Mucosa of descending colon (tissue), 3 donors: Measurements from ENCODE around the gene TMEM119. TPM values are rescaled to one million over a fixed set of nuclear protein-coding genes. Genes with fewer than 3 reads are reported as not detected.
"Not testable (repeated sequence)": the region's sequence is repeated elsewhere in the genome, so short reads cannot be mapped to it uniquely, and the experiment has no call there.

ENCODE experiments used
- ATAC-seq: fragments of 200-7000 bp; cut with Tn5 transposase; one replicate; pipeline ENCODE4 v1.9.1; 2020; ENCODE audit warnings: mild to moderate bottlenecking, moderate library complexity
- DNase-seq, 3 donors: peaks; one replicate each; pipeline ENCODE4 v3.0.0-alpha.2; 2020
- H3K36me3 ChIP-seq: fragments of 200-600 bp; one replicate; pipeline ENCODE4 v1.8.0; 2021; ENCODE audit warnings: low read depth, mild to moderate bottlenecking
- H3K4me1 ChIP-seq: fragments of 200-600 bp; one replicate; pipeline ENCODE4 v1.8.0; 2021; ENCODE audit warnings: low read depth, mild to moderate bottlenecking
- H3K4me3 ChIP-seq: fragments of 200-600 bp; one replicate; pipeline ENCODE4 v1.8.0; 2021; ENCODE audit warnings: mild to moderate bottlenecking
- H3K9me3 ChIP-seq: fragments of 200-600 bp; one replicate; pipeline ENCODE4 v1.8.0; 2021; ENCODE audit warnings: mild to moderate bottlenecking
- intact Hi-C, 2 donors: fragments of 100-400 bp; cut with DNase I in 1 of 2; cut with micrococcal nuclease in 1 of 2; formaldehyde crosslinking; loops; one replicate each; pipeline versions ENCODE4 v1.11.0 to v1.11.1; 2022; cut with DNase I, micrococcal nuclease
- total RNA-seq, 3 donors: library from RNA; stranded (reverse); fragmentation: NEBNext Ultra II Directional in 2 of 3; extraction: Animal tissue kit (Norgen Biotek cat#: 25700) in 2 of 3; gene quantifications; one replicate each; pipeline versions ENCODE4 v1.2.1 to v1.2.4, GENCODE V29; 2021 to 2023
- TF ChIP-seq, protein P1 (sequence below): fragments of 200-600 bp; IDR thresholded peaks from one replicate; pipeline ENCODE4 v1.8.0; 2022; ENCODE audit warnings: antibody characterized with exemption, mild to moderate bottlenecking
- donor health status: DM: no; HTN: no; CAD: no; lungs with moderate emphysema.
- donor health status: DM: no; HTN: no; CAD: no.
- donor health status: DM: no; HTN: yes; CAD: no.

Gene TMEM119
- total RNA-seq, 3 donors from 2014 or later, result 4.1 to 7.0 (median 5.1) TPM

DNA sequence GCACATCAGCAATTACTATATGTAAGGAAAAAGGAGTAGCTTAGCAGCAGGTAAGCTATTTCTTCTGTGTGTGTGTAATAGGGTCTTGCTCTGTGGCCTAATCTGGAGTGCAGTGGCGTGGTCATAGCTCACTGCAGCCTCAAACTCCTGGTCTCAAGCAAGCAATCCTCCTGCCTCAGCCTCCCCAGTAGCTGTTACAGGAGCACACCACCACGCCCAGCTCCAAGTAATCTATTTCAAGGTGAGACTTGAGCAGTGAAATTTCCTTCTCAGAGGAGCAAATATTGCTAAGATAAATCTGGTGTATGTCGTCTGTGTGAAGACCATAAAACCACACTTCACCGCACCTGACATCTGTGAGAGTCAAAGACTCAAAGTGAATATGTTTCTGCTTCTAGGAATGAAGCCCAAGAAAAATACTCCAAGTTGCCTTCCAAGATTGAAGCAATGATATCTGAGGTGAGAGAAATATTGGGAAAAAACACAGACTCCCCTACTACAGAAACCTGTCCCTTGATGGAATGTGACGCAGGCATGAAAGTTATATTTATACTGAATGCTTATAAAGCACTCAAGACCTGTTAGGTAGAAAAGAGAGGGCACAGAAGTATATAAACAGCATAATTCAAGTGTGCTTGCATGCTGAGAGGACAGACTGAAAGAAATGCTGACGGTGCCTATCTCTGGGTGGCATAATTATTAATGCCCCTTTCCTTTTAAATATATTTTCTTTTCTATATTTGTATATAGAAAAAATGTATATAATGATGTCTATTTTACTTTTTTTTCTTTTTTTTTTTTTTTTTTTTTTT lies 38.3 kb upstream of the TMEM119 start:
- Histone ChIP-seq H3K9me3 (no peaks in the 10 kb centered on the region), H3K36me3 (no peaks in the 10 kb centered on the region), H3K4me1 (no peaks in the 10 kb centered on the region), H3K4me3 (no peak overlapping the region)
- intact Hi-C loops, result no loop called here
- ATAC-seq, result no peak
- no peak for DNase-seq
- TF ChIP-seq, protein P1, sequence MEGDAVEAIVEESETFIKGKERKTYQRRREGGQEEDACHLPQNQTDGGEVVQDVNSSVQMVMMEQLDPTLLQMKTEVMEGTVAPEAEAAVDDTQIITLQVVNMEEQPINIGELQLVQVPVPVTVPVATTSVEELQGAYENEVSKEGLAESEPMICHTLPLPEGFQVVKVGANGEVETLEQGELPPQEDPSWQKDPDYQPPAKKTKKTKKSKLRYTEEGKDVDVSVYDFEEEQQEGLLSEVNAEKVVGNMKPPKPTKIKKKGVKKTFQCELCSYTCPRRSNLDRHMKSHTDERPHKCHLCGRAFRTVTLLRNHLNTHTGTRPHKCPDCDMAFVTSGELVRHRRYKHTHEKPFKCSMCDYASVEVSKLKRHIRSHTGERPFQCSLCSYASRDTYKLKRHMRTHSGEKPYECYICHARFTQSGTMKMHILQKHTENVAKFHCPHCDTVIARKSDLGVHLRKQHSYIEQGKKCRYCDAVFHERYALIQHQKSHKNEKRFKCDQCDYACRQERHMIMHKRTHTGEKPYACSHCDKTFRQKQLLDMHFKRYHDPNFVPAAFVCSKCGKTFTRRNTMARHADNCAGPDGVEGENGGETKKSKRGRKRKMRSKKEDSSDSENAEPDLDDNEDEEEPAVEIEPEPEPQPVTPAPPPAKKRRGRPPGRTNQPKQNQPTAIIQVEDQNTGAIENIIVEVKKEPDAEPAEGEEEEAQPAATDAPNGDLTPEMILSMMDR, result no peak

DNA sequence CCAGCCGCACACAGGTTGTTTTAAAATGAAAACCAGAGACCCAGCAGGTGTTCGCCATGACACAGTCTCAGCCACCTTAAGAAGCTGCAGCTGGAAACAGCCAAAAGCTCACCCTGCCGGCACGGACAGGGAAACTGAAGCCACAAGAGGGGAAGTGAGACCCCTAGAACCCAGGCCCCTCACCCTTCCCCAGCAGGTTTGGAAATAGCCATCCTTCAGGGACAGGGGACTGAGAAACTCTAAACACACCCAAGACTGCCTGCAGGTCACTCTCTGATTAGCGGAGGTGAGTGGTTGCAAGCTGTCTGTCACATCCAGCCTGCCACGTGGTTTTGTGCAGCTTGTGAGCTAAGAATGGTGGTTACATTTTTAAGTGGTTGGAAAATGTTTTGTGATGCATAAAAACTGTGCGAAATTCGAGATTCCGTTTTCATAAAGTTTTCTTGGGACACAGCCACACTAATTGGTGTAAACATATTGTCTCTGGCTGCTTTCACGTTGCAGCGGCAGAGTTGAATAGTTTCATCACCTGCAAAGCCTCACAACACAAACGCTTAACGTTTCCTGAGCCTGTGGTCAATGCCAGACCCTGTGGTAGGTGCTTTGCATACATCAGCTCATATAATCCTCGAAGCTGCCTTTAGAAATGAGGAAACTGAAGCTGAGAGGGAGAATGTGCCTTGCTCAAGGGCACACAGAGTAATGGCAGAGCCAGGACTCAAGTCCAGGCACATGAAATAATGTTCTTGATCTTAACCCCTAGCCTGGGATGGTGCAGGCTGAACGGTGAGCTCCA lies 37.5 kb upstream of the TMEM119 start:
- intact Hi-C loops, result no loop called here
- peak; percentile 44 for ATAC-seq
- DNase-seq, result peak in 1 of 3 donors; percentile 46
- H3K36me3 ChIP-seq, result no peaks in the 10 kb centered on the region
- peaks cover 6% of the 10 kb centered on the region for H3K4me1 ChIP-seq
- TF ChIP-seq, protein P1, result no peak
- no peak overlapping the region for H3K4me3 ChIP-seq
- H3K9me3 ChIP-seq, result no peaks in the 10 kb centered on the region

DNA sequence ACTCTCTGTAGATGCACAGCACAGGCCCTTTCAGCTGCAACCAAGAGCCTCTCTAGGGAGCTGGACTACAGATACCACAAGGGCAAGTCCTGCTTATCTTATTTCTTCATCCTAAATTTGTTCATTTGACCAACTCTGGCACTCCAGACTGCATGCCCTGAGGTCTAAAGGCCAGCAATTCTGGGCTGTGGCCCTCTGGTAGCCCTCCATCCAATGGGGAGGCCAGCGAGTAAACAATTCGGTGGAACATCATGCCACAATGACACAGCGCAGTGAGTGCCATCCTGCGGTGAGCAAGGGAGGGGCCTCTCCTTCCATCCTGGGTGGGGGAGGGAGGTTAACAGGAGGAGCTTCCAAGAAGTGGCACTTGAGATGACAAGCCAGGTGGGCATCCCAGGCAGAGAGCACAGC lies 36.5 kb upstream of the TMEM119 start:
- Histone ChIP-seq H3K36me3 (no peaks in the 10 kb centered on the region), H3K4me3 (no peak overlapping the region), H3K9me3 (no peaks in the 10 kb centered on the region), H3K4me1 (peaks cover 6% of the 10 kb centered on the region)
- TF ChIP-seq, protein P1, result no peak
- DNase-seq, result peak in 1 of 3 donors; percentile 75
- intact Hi-C loops, result no loop called here
- ATAC-seq, result peak; percentile 22

DNA sequence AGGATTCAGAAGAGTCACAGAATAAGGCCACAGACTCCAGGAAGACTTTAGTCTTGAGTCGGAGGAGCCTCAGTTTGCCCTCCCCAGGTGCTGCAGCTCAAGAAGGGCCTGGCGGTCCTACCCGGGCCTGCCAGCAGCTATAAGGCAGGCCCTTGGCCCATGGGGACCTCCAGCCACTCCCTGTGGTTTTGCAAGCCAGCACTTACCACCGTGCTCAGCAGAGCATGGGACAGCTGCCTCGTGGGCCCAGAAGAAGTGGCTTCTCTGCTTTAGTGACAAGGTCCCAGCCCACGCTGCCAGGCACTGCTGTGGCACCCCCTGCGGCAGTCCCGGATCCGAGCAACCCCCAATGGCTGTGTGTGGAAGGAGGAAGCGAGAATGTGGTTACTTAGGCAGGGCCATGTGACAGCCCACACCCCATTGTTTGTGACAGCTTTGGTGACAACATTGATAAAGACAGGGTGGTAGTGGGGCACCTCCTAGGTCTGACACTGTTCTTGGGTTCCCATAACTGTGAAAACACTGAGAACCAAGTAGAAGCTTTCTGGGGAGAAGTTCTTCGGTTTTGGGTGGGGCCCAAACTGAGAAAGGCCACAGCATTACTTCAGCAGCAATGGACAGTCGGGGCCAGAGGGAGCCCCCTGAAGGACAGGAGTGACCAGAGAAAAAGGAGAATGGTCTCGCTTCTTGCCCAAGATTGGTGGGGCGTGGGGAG lies 35.8 kb upstream of the TMEM119 start, which contains the start of gene SELPLG:
Gene SELPLG, minus strand, starts transcription at position 361 of the 715 bp plus-strand sequence. CDS start 9,587 bp downstream, outside the sequence.
- Histone ChIP-seq H3K4me1 (peaks cover 6% of the 10 kb centered on the region), H3K4me3 (no peak within 1 kb of the TSS), H3K36me3 (no peaks in the 10 kb centered on the region), H3K9me3 (no peaks in the 10 kb centered on the region)
- DNase-seq (peak; percentile 73 to 92 (median 75)), ATAC-seq (peak; percentile 74)
- intact Hi-C loops, result no loop called here
- TF ChIP-seq, protein P1, result no peak

DNA sequence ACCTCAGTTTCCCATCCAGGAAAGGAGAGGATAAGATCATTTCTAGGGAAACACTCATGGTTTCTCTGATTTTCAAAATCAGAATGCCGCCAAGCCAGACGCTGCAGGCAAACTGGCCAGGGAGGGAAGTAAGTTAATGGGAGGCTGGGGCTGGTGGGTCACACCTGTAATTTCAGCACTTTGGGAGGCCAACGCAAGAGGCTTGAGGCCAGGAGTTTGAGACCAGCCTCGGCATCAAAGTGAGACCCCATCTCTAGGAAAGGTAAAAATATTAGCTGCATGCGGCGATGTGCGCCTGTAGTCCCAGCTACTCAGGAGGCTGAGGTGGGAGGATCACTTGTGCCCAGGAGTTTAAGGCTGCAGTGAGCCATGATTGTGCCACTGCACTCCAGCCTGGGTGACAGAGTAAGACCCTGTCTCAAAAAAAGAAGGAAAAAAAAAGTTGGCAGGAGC lies 35.2 kb upstream of the TMEM119 start:
- Histone ChIP-seq H3K9me3 (no peaks in the 10 kb centered on the region), H3K4me3 (no peak overlapping the region), H3K36me3 (no peaks in the 10 kb centered on the region), H3K4me1 (peaks cover 6% of the 10 kb centered on the region)
- ATAC-seq (no peak), DNase-seq (no peak)
- intact Hi-C loops, result no loop called here
- TF ChIP-seq, protein P1, result no peak

DNA sequence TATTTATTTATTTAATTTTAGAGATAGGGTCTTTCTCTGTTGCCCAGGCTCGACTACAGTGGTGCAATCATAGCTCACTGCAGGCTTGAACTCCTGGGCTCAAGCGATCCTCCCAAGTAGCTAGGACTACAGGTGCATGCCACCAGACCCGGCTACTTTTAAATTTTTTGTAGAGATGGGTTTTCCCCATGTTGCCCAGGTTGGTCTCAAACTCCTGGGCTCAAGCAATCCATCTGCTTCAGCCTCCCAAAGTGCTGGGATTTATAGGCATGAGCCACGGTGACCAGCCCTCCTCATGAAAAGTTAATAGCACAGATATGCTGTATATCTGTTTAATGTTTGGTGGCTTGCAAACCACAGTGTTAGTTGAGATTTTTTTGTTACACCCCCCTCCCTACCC lies 33.4 kb upstream of the TMEM119 start:
- DNase-seq, H3K4me1 ChIP-seq, H3K4me3 ChIP-seq, ATAC-seq, intact Hi-C loops, H3K9me3 ChIP-seq, H3K36me3 ChIP-seq: not testable (repeated sequence)
